AG09309 (cell line): ENCODE data around the gene SESN2.
"Not testable (repeated sequence)": the region's sequence is repeated elsewhere in the genome, so short reads cannot be mapped to it uniquely, and the experiment has no call there.

Source experiments
- DNase-seq: peaks from one replicate; pipeline ENCODE4 v3.0.0-alpha.2; 2010; ENCODE audit warnings: low read depth
- H3K4me3 ChIP-seq: 2 replicates; pipeline ENCODE4 v1.5.1; 2011; ENCODE audit warnings: mild to moderate bottlenecking, low read depth, low read length, moderate library complexity; ENCODE audit not compliant: control insufficient read depth
- TF ChIP-seq, protein P1 (sequence below): IDR thresholded peaks from 2 replicates; pipeline ENCODE4 v1.5.1; 2011; ENCODE audit warnings: mild to moderate bottlenecking, low read depth, low read length, inconsistent platforms; ENCODE audit not compliant: insufficient read depth, control insufficient read depth; ENCODE audit errors: missing control alignments

Gene SESN2

DNA sequence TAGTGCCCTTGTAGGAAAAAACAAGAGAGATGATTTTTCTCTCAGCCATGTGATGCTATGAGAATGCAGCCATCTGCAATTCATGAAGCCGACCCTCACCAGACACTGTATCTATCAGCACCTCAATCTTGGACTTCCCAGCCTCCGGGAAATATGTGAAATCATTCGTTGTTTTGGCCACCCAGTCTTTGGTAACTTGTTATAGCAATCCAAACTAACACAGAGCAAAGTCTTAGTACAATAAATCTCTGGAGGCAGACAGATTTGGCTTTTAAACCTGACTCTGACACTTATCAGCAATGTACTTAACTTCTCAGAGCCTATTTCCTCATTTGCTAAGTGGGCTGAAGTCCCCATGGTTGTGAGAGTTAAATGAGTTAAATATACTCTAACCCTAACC lies 64.4 kb downstream of the SESN2 start:
- DNase-seq = no peak
- TF ChIP-seq, protein P1, sequence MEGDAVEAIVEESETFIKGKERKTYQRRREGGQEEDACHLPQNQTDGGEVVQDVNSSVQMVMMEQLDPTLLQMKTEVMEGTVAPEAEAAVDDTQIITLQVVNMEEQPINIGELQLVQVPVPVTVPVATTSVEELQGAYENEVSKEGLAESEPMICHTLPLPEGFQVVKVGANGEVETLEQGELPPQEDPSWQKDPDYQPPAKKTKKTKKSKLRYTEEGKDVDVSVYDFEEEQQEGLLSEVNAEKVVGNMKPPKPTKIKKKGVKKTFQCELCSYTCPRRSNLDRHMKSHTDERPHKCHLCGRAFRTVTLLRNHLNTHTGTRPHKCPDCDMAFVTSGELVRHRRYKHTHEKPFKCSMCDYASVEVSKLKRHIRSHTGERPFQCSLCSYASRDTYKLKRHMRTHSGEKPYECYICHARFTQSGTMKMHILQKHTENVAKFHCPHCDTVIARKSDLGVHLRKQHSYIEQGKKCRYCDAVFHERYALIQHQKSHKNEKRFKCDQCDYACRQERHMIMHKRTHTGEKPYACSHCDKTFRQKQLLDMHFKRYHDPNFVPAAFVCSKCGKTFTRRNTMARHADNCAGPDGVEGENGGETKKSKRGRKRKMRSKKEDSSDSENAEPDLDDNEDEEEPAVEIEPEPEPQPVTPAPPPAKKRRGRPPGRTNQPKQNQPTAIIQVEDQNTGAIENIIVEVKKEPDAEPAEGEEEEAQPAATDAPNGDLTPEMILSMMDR = no peak
- no peak overlapping the region for H3K4me3 ChIP-seq

GRCh38 chr1:28326515-28326914 lies 67.2 kb downstream of the SESN2 start:
- TF ChIP-seq, protein P1 = no peak
- no peak overlapping the region for H3K4me3 ChIP-seq
- no peak for DNase-seq

- no peak for DNase-seq
- H3K4me3 ChIP-seq = no peak overlapping the region
- TF ChIP-seq, protein P1 = no peak
Measured at GRCh38 chr1:28326984-28327383, 67.7 kb downstream of the SESN2 start.

DNA sequence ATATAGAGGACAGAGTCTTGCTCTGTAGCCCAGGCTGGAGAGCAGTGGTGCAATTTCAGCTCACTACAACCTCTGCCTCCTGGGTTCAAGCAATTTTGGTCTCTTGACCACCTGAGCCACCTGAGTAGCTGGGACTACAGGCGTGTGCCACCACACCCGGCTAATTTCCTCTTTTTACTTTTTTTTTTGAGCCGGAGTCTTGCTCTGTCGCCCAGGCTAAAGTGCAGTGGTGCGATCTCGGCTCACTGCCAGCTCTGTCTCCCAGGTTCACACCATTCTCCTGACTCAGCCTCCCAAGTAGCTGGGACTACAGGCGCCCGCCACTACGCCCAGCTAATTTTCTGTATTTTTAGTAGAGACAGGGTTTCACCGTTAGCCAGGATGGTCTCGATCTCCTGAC lies 68.1 kb downstream of the SESN2 start:
- not testable (repeated sequence) for DNase-seq, H3K4me3 ChIP-seq

- TF ChIP-seq, protein P1 = no peak
- no peak for DNase-seq
- peak overlapping the region; percentile 65 for H3K4me3 ChIP-seq
Measured at GRCh38 chr1:28328228-28328648, 68.9 kb downstream of the SESN2 start.

DNA sequence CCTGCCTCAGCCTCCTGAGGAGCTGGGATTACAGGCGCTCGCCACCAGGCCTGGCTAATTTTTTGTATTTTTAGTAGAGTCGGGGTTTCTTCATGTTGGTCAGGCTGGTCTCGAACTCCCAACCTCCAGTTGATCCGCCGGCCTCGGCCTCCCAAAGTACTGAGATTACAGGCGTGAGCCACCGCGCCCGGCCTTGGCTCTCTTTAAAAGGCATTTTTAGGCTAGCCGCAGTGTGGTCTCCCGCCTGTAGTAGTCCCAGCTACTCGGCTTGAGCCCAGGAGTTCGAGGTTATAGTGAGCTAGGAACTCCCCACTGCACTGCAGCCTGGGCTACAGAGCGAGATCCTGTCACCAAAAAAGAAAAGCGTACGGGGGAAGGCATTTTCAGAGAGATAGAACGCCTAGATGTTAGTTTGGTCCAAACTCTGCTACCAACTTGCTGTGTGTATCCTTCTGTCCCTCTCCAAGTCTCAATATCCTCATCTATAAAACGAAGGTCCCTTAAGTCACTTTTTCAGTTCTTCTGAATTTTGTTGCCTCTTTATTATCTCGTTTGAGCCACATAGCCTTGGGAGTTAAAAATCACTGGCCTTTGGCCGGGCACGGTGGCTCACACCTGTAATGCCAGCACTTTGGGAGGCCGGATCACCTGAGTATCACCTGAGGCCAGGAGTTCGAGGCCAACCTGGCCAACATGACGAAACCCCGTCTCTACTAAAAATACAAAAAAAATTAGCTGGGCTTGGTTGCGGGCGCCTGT lies 70.3 kb downstream of the SESN2 start:
- DNase-seq = no peak
- peak overlapping the region; percentile 65 for H3K4me3 ChIP-seq
- TF ChIP-seq, protein P1 = no peak
